ENCODE results near the gene VAMP3. TPM values are rescaled to one million over a fixed set of nuclear protein-coding genes. Genes with fewer than 3 reads are reported as not detected.
A peak's percentile ranks its signal among the peaks of the same experiment; 100 is the strongest.

VAMP3 gene
- total RNA-seq, 1 donor from 2014 or later: 82.5 TPM

- Mint-ChIP-seq H3K4me1 (ENCODE audit: low read depth) (no peaks in the 10 kb centered on the region), H3K4me3 (ENCODE audit: low read depth) (no peak overlapping the region), H3K27me3 (no peaks in the 10 kb centered on the region), H3K36me3 (ENCODE audit: insufficient read depth) (no peaks in the 10 kb centered on the region), H3K27ac (no peak overlapping the region), H3K9me3 (ENCODE audit: low read depth) (no peaks in the 10 kb centered on the region)
- no peak for TF ChIP-seq CTCF (IDR thresholded peaks at IDR 0.05; ENCODE audit: unreplicated experiment)
- no peak for DNase-seq (ENCODE audit: low spot score, unreplicated experiment)
Measured at GRCh38 chr1:7761103-7761502, 10.0 kb upstream of the VAMP3 start.

DNA sequence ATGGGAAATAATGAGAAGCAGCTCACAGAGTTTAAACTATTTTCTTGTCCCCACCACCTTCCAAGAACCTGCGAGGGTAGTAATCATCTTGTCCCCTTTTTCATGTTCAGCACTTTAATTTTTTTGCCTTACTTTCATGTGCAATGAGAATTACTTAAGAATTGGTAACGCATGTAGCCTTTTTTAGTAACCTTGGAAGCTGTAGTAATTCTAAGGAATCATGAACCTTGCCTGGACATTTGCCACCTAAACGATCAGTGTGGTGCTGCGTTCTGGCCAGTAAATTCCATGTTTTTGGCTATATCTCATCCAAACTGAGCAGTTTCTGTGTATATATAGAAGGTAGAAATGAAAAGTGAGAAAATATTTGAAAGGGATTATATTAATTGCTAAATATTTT lies 3.9 kb upstream of the VAMP3 start:
- no peak for TF ChIP-seq CTCF (IDR thresholded peaks at IDR 0.05; ENCODE audit: unreplicated experiment)
- H3K9me3 Mint-ChIP-seq (ENCODE audit: low read depth): no peaks in the 10 kb centered on the region
- no peak overlapping the region for H3K4me3 Mint-ChIP-seq (ENCODE audit: low read depth)
- DNase-seq (ENCODE audit: low spot score, unreplicated experiment): no peak
- no peaks in the 10 kb centered on the region for H3K27me3 Mint-ChIP-seq
- H3K4me1 Mint-ChIP-seq (ENCODE audit: low read depth): peaks cover 4% of the 10 kb centered on the region
- H3K36me3 Mint-ChIP-seq (ENCODE audit: insufficient read depth): no peaks in the 10 kb centered on the region
- H3K27ac Mint-ChIP-seq: no peak overlapping the region

GRCh38 chr1:7768583-7768982 lies 2.5 kb upstream of the VAMP3 start:
- Mint-ChIP-seq H3K27me3 (no peaks in the 10 kb centered on the region), H3K4me3 (ENCODE audit: low read depth) (no peak overlapping the region), H3K9me3 (ENCODE audit: low read depth) (no peaks in the 10 kb centered on the region), H3K27ac (no peak overlapping the region), H3K36me3 (ENCODE audit: insufficient read depth) (no peaks in the 10 kb centered on the region), H3K4me1 (ENCODE audit: low read depth) (peaks cover 7% of the 10 kb centered on the region)
- DNase-seq (ENCODE audit: low spot score, unreplicated experiment): no peak
- no peak for TF ChIP-seq CTCF (IDR thresholded peaks at IDR 0.05; ENCODE audit: unreplicated experiment)

GRCh38 chr1:7769673-7770412 lies 1.3 kb upstream of the VAMP3 start:
- Mint-ChIP-seq H3K27me3 (no peaks in the 10 kb centered on the region), H3K4me3 (ENCODE audit: low read depth) (peak overlapping the region; percentile 36), H3K9me3 (ENCODE audit: low read depth) (no peaks in the 10 kb centered on the region), H3K27ac (no peak overlapping the region), H3K4me1 (ENCODE audit: low read depth) (peaks cover 7% of the 10 kb centered on the region), H3K36me3 (ENCODE audit: insufficient read depth) (peaks cover 5% of the 10 kb centered on the region)
- no peak for DNase-seq (ENCODE audit: low spot score, unreplicated experiment)
- no peak for TF ChIP-seq CTCF (IDR thresholded peaks at IDR 0.05; ENCODE audit: unreplicated experiment)

- peak overlapping the region; percentile 82 for H3K4me3 Mint-ChIP-seq (ENCODE audit: low read depth)
- no peaks in the 10 kb centered on the region for H3K27me3 Mint-ChIP-seq
- H3K9me3 Mint-ChIP-seq (ENCODE audit: low read depth): no peaks in the 10 kb centered on the region
- peaks cover 9% of the 10 kb centered on the region for H3K36me3 Mint-ChIP-seq (ENCODE audit: insufficient read depth)
- peaks cover 7% of the 10 kb centered on the region for H3K4me1 Mint-ChIP-seq (ENCODE audit: low read depth)
- no peak for TF ChIP-seq CTCF (IDR thresholded peaks at IDR 0.05; ENCODE audit: unreplicated experiment)
- peak overlapping the region; percentile 88 for H3K27ac Mint-ChIP-seq
- no peak for DNase-seq (ENCODE audit: low spot score, unreplicated experiment)
Measured at GRCh38 chr1:7770669-7770996, 463 bp upstream of the VAMP3 start.

Measured in progenitor cell of endocrine pancreas (in vitro differentiated cells).